Fibroblast of skin of left quadriceps (primary cell): ENCODE results near the gene TRPV6.

ENCODE experiments used
- DNase-seq, 2 experiments: peaks; one replicate each; pipeline ENCODE4 v3.0.0-alpha.2; 2013; ENCODE audit warnings: low read depth in 2 of 2

The TRPV6 gene

GRCh38 chr7:142908290-142908689 is 22.7 kb upstream of the TRPV6 start:
- no peak for DNase-seq

DNA sequence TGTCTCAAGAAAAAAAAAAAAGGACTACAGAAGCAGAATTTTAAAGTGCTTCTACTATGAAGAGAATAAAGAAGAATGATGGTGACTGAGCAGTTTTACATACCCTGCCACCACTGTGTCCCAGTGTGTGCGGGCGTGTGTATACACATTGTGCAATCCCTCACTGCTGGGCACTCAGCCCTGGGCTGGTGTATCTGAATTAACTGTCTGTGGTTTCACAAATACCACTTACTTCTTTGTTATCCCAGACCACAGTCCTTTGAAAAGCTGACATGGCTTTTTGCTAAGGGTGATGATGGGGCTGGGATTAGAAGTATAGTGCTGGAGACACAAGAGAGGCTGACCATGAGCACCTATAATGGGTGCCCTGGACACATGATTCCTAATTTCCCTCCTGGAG is 21.1 kb upstream of the TRPV6 start:
- DNase-seq = no peak

- DNase-seq = no peak
Observed at GRCh38 chr7:142905759-142906158, 20.2 kb upstream of the TRPV6 start.

- no peak for DNase-seq
Observed at GRCh38 chr7:142904128-142904527, 18.6 kb upstream of the TRPV6 start.

GRCh38 chr7:142901426-142902259 is 16.1 kb upstream of the TRPV6 start:
- DNase-seq = no peak

DNA sequence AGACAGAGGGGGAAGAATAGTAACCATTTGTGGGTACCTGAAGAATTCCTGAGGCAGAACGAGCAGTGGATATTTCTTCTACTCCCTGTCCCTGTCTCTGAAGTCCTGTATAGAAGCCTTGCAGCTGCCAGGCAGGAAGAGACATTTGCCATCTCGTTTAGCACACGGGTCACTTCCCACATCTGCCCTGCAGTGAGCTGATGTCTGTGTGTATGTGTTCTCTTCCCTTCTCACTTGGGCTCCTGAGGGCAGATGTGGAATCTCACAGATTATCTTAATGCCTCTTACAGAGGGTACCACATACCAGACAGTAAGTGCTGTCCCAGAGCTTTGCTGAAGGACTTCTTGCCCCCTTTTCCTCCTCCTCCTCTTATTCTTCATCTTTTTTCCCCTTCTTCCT is 14.1 kb upstream of the TRPV6 start:
- DNase-seq = no peak

- no peak for DNase-seq
Observed at GRCh38 chr7:142898377-142899170, 13.0 kb upstream of the TRPV6 start.

- DNase-seq = no peak
Observed at GRCh38 chr7:142897691-142898090, 12.1 kb upstream of the TRPV6 start.

DNA sequence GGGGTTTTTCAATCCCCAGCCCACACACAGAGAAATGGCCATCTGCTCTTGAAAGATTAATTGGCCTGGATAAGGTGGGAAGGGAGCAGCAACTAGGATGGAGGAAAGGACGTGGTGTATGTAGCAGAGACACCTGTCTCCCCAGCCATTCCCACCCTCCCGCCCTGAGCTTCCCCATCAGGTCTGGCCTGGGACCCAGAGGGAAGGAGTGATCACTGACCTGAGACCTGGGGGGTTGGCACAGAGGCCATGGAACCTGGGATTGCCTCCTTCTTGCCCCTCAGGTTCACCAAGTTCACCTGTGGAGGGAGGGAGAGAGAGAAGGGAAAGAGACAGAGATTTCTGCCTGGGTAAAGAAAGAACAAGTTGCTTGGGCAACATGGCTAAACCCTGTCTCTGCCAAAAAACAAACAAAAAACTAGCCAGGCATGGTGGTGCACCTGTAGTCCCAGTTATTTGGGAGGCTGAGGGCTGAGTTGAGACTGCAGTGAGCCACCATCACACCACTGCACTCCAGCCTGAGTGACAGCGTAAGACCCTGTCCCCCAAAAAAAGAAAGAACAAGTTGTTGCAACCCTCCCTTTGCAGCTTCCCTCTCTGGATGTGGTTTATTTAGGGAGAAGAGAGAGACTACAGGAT is 11.3 kb upstream of the TRPV6 start:
- DNase-seq = no peak

- no peak for DNase-seq
Observed at GRCh38 chr7:142896151-142896550, 10.6 kb upstream of the TRPV6 start.

DNA sequence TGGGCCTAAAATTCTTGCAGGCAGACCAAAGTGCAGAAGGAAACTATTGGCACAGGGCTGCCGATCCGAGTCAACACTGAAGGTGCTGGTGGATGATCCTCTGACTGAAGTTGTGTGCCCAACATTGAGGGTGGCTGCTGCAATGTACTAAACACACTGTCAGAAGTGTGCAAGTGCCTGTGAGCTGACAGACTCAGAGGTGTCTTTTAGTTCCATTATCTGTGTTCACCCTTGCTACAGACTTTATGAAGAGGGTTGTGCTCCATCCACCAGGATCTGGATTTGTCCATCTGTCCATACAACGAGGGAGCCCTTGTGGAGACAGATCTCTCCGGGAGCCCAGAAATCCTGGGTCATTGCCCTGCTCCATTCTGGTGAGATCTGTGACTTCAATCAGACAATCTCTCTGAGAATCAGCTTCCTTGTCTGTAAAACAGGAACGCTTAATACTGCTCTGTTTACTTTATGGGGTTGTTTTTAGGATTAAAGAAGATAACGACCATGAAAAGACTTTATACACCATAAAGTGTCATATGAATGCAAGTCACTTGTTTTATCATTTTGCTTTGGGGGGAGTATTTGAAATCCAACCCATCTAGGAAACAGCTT is 9.5 kb upstream of the TRPV6 start:
- DNase-seq = no peak

- no peak for DNase-seq
Observed at GRCh38 chr7:142894112-142894984, 8.8 kb upstream of the TRPV6 start.

DNA sequence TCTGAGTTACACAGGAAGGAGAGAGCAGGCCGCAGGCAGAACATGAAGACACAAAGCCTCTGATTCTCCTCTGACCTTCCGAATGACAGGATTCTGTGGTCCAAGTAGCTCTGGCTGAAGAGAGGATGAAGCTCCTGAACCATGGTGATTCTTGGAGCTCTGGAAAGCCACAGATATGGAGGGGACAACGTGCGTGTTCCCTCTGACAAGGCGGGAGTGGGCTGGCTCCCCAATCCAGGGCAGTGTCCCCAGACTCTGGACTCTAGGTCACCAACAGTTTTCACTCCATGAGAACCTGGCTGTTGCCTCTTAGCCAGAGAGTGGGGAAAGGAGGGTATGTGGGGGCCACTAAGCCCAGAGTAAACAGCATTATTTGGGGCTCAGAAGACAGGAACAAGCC is 7.4 kb upstream of the TRPV6 start:
- DNase-seq = no peak

GRCh38 chr7:142891490-142892082 is 6.0 kb upstream of the TRPV6 start:
- no peak for DNase-seq

GRCh38 chr7:142890874-142891485 is 5.4 kb upstream of the TRPV6 start:
- DNase-seq = no peak

DNA sequence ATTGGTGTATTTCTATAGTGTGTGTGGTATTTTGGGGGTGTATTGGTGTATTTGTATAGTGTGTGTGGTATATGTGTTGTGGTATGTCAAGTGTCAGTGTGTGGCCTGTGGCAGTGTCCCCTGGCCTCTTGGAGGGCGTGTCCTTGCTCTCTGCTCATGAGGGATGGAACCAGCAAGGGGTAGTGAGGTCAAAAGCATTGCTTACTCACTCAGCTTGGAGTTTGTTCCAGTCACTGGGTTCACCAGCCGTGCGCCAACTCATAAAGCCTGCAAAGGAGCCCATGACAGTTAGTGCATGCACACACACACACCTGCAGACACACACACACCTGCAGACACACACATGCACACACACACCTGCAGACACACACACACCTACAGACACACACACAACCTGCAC is 4.3 kb upstream of the TRPV6 start:
- no peak for DNase-seq

- DNase-seq = no peak
Observed at GRCh38 chr7:142887282-142888015, 1.9 kb upstream of the TRPV6 start.

DNA sequence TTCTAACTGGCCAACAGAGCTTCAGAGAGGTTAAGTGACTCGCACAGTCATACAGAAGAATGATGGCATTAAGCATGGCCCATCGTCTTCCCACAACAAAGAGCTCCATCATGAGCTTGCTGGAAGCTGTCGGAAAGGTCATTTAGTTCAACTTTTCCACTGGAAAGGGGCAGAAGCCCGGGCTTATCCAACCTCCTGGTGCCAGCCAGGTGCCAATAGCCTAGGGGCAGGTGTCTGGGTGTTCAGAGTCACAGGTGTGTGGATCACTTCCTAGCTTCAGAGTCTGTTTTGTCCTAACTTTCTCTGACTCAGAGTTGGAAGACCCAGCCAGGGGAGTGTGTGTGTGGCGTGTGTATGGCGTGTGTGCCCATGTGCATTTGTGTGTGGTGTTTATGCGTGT is 1.3 kb upstream of the TRPV6 start:
- no peak for DNase-seq

- DNase-seq = no peak
Observed at GRCh38 chr7:142884286-142884640, 1.3 kb downstream of the TRPV6 start.
